Muscle layer of colon (tissue), 2 donors: ENCODE data around the gene PCDHAC2.

Experiments
- H3K27ac ChIP-seq: one replicate; pipeline ENCODE4 v1.7.0; 2013; ENCODE audit warnings: low read depth, mild to moderate bottlenecking, low read length, moderate library complexity
- H3K27me3 ChIP-seq, 2 donors: one replicate each; pipeline ENCODE4 v1.7.0; 2013; ENCODE audit warnings: low read length in 2 of 2, mild to moderate bottlenecking in 2 of 2; ENCODE audit not compliant: insufficient read depth in 2 of 2, control insufficient read depth in 1 of 2
- H3K36me3 ChIP-seq: one replicate; pipeline ENCODE4 v1.7.0; 2013; ENCODE audit warnings: mild to moderate bottlenecking, low read length; ENCODE audit not compliant: insufficient read depth
- H3K4me1 ChIP-seq: one replicate; pipeline ENCODE4 v1.7.0; 2013; ENCODE audit warnings: mild to moderate bottlenecking, low read length; ENCODE audit not compliant: insufficient read depth
- H3K4me3 ChIP-seq, 2 donors: one replicate each; pipeline ENCODE4 v1.7.0; 2013; ENCODE audit warnings: low read length in 2 of 2, low read depth in 1 of 2, mild to moderate bottlenecking in 1 of 2, moderate library complexity in 1 of 2
- H3K9ac ChIP-seq: one replicate; pipeline ENCODE4 v1.7.0; 2013; ENCODE audit warnings: low read length
- H3K9me3 ChIP-seq: one replicate; pipeline ENCODE4 v1.7.0; 2013; ENCODE audit warnings: mild to moderate bottlenecking, low read length
- donor health status: abdominal sarcoma.
- donor health status: Adenocarcinoma of cecum.

PCDHAC2 gene

DNA sequence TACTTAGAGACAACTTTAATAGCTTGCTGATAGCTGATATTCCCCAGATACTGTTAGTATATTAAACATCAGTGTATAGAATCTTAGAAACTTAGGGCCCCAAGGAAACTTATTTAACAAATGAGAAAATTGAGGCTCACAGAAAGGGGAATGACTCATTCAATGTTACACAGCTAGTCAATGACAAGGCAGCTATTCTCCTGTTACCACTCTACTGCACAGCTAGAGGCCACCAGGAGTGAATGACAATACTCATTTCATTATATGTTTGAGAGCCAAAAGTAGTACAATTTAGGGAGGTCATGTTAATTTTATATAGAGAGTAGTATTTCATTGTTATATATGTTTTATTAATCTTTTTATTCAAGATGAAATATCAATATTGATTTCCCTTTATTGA lies 51.7 kb downstream of the PCDHAC2 start:
- no peaks in the 10 kb centered on the region for H3K9me3 ChIP-seq

More for the DNA sequence above, 51.7 kb downstream of the PCDHAC2 start:
- no peaks in the 10 kb centered on the region for H3K4me1 ChIP-seq
- H3K4me3 ChIP-seq: no peak overlapping the region
- no peaks in the 10 kb centered on the region for H3K27me3 ChIP-seq
- no peak overlapping the region for H3K27ac ChIP-seq
- no peak overlapping the region for H3K9ac ChIP-seq
- H3K36me3 ChIP-seq: no peaks in the 10 kb centered on the region
